ENCODE data around the gene WNT7A. TPM values are rescaled to one million over a fixed set of nuclear protein-coding genes. Genes with fewer than 3 reads are reported as not detected.

WNT7A gene
- polyA plus RNA-seq, 1 of the 3 experiments (the other 2 are of a cell fraction), result not detected

GRCh38 chr3:13767896-13768295, 112.0 kb downstream of the WNT7A start (continued):
- TF ChIP-seq RFX5 (IDR thresholded peaks at IDR 0.05; ENCODE audit: low read length), result no peak
- TF ChIP-seq, protein P1, sequence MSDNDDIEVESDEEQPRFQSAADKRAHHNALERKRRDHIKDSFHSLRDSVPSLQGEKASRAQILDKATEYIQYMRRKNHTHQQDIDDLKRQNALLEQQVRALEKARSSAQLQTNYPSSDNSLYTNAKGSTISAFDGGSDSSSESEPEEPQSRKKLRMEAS (IDR thresholded peaks at IDR 0.05; ENCODE audit: low read depth), result no peak
- TF ChIP-seq FOXJ3 (CRISPR knock-in tag; IDR thresholded peaks at IDR 0.05), result no peak

DNA sequence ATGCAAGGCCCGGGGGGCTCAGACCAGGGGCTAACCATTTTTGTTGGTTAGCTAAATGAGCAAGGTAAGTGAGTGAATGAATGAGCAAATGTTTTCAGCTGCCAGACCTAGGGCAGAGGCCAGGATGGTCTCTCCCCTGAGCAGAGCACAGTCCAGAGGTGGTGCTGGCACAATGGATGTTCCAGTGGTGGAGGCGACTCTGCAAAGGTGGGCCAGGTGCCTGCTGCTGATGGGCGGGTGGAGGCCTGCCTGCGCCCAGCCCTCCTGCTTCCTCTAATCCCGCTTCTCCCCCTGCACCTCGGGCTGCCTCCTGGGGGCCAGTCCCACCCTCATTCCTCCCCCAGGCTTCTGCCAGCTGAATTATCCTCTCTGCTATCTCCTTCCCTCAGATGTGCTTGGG, 112.8 kb downstream of the WNT7A start:
- POLR2A ChIA-PET, result no interaction called here
- no peak for DNase-seq
- Histone ChIP-seq H3K36me3 (replicated peaks in 1 of 2; ENCODE audit: control insufficient read depth in 1 of 2, insufficient read depth in 2 of 2, low read length in 1 of 2) (no peaks in the 10 kb centered on the region), H4K20me1 (ENCODE audit: insufficient read depth) (no peaks in the 10 kb centered on the region), H3K27ac (ENCODE audit: low read depth in 2 of 2, low read length in 1 of 2) (no peak overlapping the region), H3K9ac (no peak overlapping the region), H3K27me3 (ENCODE audit: insufficient read depth) (no peaks in the 10 kb centered on the region), H3K79me2 (ENCODE audit: insufficient read depth) (no peaks in the 10 kb centered on the region), H2AFZ (ENCODE audit: low read depth) (no peak overlapping the region), H3K4me3 (ENCODE audit: low read depth in 2 of 2, low read length in 1 of 2) (no peak overlapping the region), H3F3A (replicated peaks; ENCODE audit: insufficient read depth) (no peaks in the 10 kb centered on the region), H3K4me1 (ENCODE audit: control insufficient read depth in 1 of 2, insufficient read depth in 2 of 2, low read depth in 1 of 2, low read length in 1 of 2) (peaks cover 0 to 11% of the 10 kb centered on the region in 2 experiments; a peak in 1 of 4 replicates), H3K4me2 (no peak overlapping the region), H3K9me2 (no peaks in the 10 kb centered on the region), H3K9me3 (no peaks in the 10 kb centered on the region)
- CTCF ChIA-PET, result interaction anchor here (0.7 to 1.6 kb wide), 4 partner anchors 9 to 118 kb away, joined by 3 to 8 read pairs (median 6); no protein-coding TSS in a partner anchor
- WGBS (ENCODE audit: low lambda C conversion rate), result 17% methylated on average over 3 of the region's 6 CpGs
- TF ChIP-seq JUND (IDR thresholded peaks at IDR 0.05), result no peak
- no peak for TF ChIP-seq RXRA (IDR thresholded peaks at IDR 0.05; ENCODE audit: borderline replicate concordance, low read depth)
- TF ChIP-seq ZBTB33 (IDR thresholded peaks at IDR 0.05; ENCODE audit: borderline replicate concordance, low read depth), result no peak

Other genes with a start within 250 kb of the WNT7A start
- gene CHCHD4, start 244.8 kb upstream of the WNT7A start, polyA plus RNA-seq (2012; rRNA removed), result 15.4 and 17.3 TPM in 2 replicates
- gene TMEM43, start 245.0 kb upstream of the WNT7A start, polyA plus RNA-seq (2012; rRNA removed), result 105 and 123 TPM in 2 replicates

Measured in SK-N-SH (cell line).